ENCODE measurements around the gene KLK8. TPM values are rescaled to one million over a fixed set of nuclear protein-coding genes. Genes with fewer than 3 reads are reported as not detected.

The KLK8 gene
- 27.8 and 86.5 TPM in 2 replicates for total RNA-seq

GRCh38 chr19:51001515-51001914 is at the start of gene KLK8:
Gene KLK8, minus strand, starts transcription at chr19:51001604. Its CDS starts 437 bp downstream, at chr19:51001167.

GRCh38 chr19:51034704-51035103 is 33.3 kb upstream of the KLK8 start, which contains the start of gene KLK12:
Gene KLK12, minus strand, starts transcription at chr19:51035002. Its CDS starts 381 bp downstream, at chr19:51034621.

GRCh38 chr19:51026554-51026831 is 25.1 kb upstream of the KLK8 start, which contains the start of gene KLK11:
Gene KLK11, minus strand, starts transcription at chr19:51026616. Its CDS starts 985 bp downstream, at chr19:51025631.

GRCh38 chr19:51019544-51019925 is 18.1 kb upstream of the KLK8 start, which contains the start of gene KLK10:
Gene KLK10, minus strand, starts transcription at chr19:51019709. Its CDS starts 579 bp downstream, at chr19:51019130.

GRCh38 chr19:50983625-50984292 is 17.6 kb downstream of the KLK8 start, which contains the start of gene KLK7:
Gene KLK7, minus strand, starts transcription at chr19:50983917. Its CDS starts 1,518 bp downstream, at chr19:50982399.

GRCh38 chr19:50969413-50969760 is 32.0 kb downstream of the KLK8 start, which contains the start of gene KLK6:
Gene KLK6, minus strand, starts transcription at chr19:50969591. Its CDS starts 1,487 bp downstream, at chr19:50968104.

GRCh38 chr19:50952910-50953309 is 48.5 kb downstream of the KLK8 start, which contains the start of gene KLK5:
Gene KLK5, minus strand, starts transcription at chr19:50953038. Its CDS starts 381 bp downstream, at chr19:50952657.

Other genes with a start within 250 kb of the KLK8 start
- gene GPR32, start 231.1 kb downstream of the KLK8 start, total RNA-seq = not detected in 2 replicates
- gene ACP4, start 211.2 kb downstream of the KLK8 start, total RNA-seq = not detected in 2 replicates
- gene KLK1, start 177.8 kb downstream of the KLK8 start, total RNA-seq = 0.14 TPM in 1 of 2 replicates, not detected in the other
- not detected in 2 replicates for gene KLK15, start 168.0 kb downstream of the KLK8 start, total RNA-seq
- not detected in 2 replicates for gene KLK3, start 146.7 kb downstream of the KLK8 start, total RNA-seq
- not detected in 2 replicates for gene KLK2, start 128.2 kb downstream of the KLK8 start, total RNA-seq
- gene KLK4, start 90.2 kb downstream of the KLK8 start, total RNA-seq = not detected in 2 replicates
- 25.0 and 189 TPM in 2 replicates for gene KLK5, start 48.6 kb downstream of the KLK8 start, total RNA-seq
- 2.5 and 3.4 TPM in 2 replicates for gene KLK6, start 32.0 kb downstream of the KLK8 start, total RNA-seq
- 15.0 and 22.9 TPM in 2 replicates for gene KLK7, start 17.7 kb downstream of the KLK8 start, total RNA-seq
- 36.2 and 66.0 TPM in 2 replicates for gene KLK10, start 18.1 kb upstream of the KLK8 start, total RNA-seq
- 17.4 and 29.0 TPM in 2 replicates for gene KLK11, start 25.0 kb upstream of the KLK8 start, total RNA-seq
- 0.14 and 17.1 TPM in 2 replicates for gene KLK12, start 33.4 kb upstream of the KLK8 start, total RNA-seq
- gene KLK13, start 63.5 kb upstream of the KLK8 start, total RNA-seq = 0.68 and 1.3 TPM in 2 replicates
- under 0.01 and 0.21 TPM in 2 replicates for gene KLK14, start 81.3 kb upstream of the KLK8 start, total RNA-seq
- 8.2 and 10.0 TPM in 2 replicates for gene CTU1, start 106.8 kb upstream of the KLK8 start, total RNA-seq
- not detected in 2 replicates for gene SIGLEC9, start 123.3 kb upstream of the KLK8 start, total RNA-seq
- gene SIGLEC7, start 140.7 kb upstream of the KLK8 start, total RNA-seq = not detected in 2 replicates
- not detected in 2 replicates for gene CD33, start 223.5 kb upstream of the KLK8 start, total RNA-seq
- not detected in 2 replicates for gene SIGLECL1, start 249.5 kb upstream of the KLK8 start, total RNA-seq